Stomach (tissue), 4 donors: ENCODE results near the gene GALNT2.

Source experiments
- EP300 ChIP-seq: sonication (generic); formaldehyde crosslinking; IDR thresholded peaks from one replicate; pipeline ENCODE4 v1.6.1; 2017; ENCODE audit warnings: antibody characterized with exemption
- POLR2A ChIP-seq, 4 donors: fragments of 450-650 bp; IDR thresholded peaks; one replicate each; pipeline ENCODE4 v1.6.1; 2016; ENCODE audit warnings: antibody characterized with exemption in 4 of 4, control low read depth in 2 of 4, mild to moderate bottlenecking in 1 of 4, moderate library complexity in 1 of 4
- POLR2AphosphoS5 ChIP-seq, 3 donors: sonication (generic); formaldehyde crosslinking; IDR thresholded peaks; one replicate each; pipeline ENCODE4 v1.6.1; 2016; ENCODE audit warnings: antibody characterized with exemption in 3 of 3
- TF ChIP-seq, protein P1 (sequence below), 7 experiments: fragments of 450-650 bp in 4 of 7; fragments of 200-600 bp in 3 of 7; sonication (generic) in 3 of 7; IDR thresholded peaks; one replicate each; pipeline ENCODE4 v1.5.1; 2016 to 2019; ENCODE audit warnings: antibody characterized with exemption in 7 of 7, control low read depth in 2 of 7, mild to moderate bottlenecking in 1 of 7

- TF ChIP-seq, protein P1, sequence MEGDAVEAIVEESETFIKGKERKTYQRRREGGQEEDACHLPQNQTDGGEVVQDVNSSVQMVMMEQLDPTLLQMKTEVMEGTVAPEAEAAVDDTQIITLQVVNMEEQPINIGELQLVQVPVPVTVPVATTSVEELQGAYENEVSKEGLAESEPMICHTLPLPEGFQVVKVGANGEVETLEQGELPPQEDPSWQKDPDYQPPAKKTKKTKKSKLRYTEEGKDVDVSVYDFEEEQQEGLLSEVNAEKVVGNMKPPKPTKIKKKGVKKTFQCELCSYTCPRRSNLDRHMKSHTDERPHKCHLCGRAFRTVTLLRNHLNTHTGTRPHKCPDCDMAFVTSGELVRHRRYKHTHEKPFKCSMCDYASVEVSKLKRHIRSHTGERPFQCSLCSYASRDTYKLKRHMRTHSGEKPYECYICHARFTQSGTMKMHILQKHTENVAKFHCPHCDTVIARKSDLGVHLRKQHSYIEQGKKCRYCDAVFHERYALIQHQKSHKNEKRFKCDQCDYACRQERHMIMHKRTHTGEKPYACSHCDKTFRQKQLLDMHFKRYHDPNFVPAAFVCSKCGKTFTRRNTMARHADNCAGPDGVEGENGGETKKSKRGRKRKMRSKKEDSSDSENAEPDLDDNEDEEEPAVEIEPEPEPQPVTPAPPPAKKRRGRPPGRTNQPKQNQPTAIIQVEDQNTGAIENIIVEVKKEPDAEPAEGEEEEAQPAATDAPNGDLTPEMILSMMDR (IDR thresholded peaks at IDR 0.05), result no peak
- TF ChIP-seq POLR2AphosphoS5 (IDR thresholded peaks at IDR 0.05) (no peak), POLR2A (IDR thresholded peaks at IDR 0.05) (no peak), EP300 (no peak)
Observed at GRCh38 chr1:230288641-230289349, 221.8 kb downstream of the GALNT2 start.
